ENCODE measurements around the gene DDAH1. TPM values are rescaled to one million over a fixed set of nuclear protein-coding genes. Genes with fewer than 3 reads are reported as not detected.

Gene DDAH1
- total and polyA plus RNA-seq, 5 donors: 3.8 to 10.1 (median 5.6) TPM

Other genes starting within 250 kb of the DDAH1 start
- 10 to 100 TPM; 15.8 to 20.1 (median 17.9) TPM for gene C1orf52, start 205.5 kb downstream of the DDAH1 start, total RNA-seq
- gene C1orf52, start 205.5 kb downstream of the DDAH1 start, polyA plus RNA-seq: 15.0 TPM
- gene BCL10, start 188.5 kb downstream of the DDAH1 start, total RNA-seq: 10 to 100 TPM in 3 of 4 donors, 1 to 10 TPM in 1; 8.6 to 11.7 (median 10.9) TPM
- 5.7 TPM for gene BCL10, start 188.5 kb downstream of the DDAH1 start, polyA plus RNA-seq
- 100 to 1,000 TPM in 1 of 4 donors, 10 to 100 TPM in 3; 23.8 to 112 (median 36.2) TPM for gene CCN1, start 115.6 kb upstream of the DDAH1 start, total RNA-seq
- 275 TPM for gene CCN1, start 115.6 kb upstream of the DDAH1 start, polyA plus RNA-seq
- gene ZNHIT6, start 243.3 kb upstream of the DDAH1 start, total RNA-seq: 10 to 100 TPM; 10.2 to 13.7 (median 10.6) TPM
- gene ZNHIT6, start 243.3 kb upstream of the DDAH1 start, polyA plus RNA-seq: 7.7 TPM

All from right cardiac atrium (tissue), 5 donors.